Gastroesophageal sphincter (tissue), 4 donors: ENCODE measurements around the gene SIT1. TPM values are rescaled to one million over a fixed set of nuclear protein-coding genes. Genes with fewer than 3 reads are reported as not detected.

Source experiments
- ATAC-seq: fragments of 150-250 bp; one replicate; pipeline ENCODE4 v1.9.1; 2016; ENCODE audit warnings: mild to moderate bottlenecking, moderate library complexity
- H3K27ac ChIP-seq, 4 donors: fragments of 200-600 bp; sonication (generic) in 3 of 4; 1 replicate in 3 of 4; 2 replicates in 1 of 4; pipeline ENCODE4 v1.5.1; 2016 to 2019
- H3K27me3 ChIP-seq: fragments of 200-600 bp; sonication (generic); one replicate; pipeline ENCODE4 v1.5.1; 2019
- H3K36me3 ChIP-seq, 2 donors: fragments of 200-600 bp; sonication (generic); one replicate each; pipeline ENCODE4 v1.5.1; 2019; ENCODE audit warnings: control low read depth in 1 of 2
- H3K4me1 ChIP-seq, 3 donors: fragments of 200-600 bp; sonication (generic); 1 replicate in 2 of 3; 2 replicates in 1 of 3; pipeline ENCODE4 v1.5.1; 2016 to 2019; ENCODE audit warnings: control low read depth in 2 of 3
- H3K4me3 ChIP-seq, 2 donors: fragments of 200-600 bp; sonication (generic); one replicate each; pipeline ENCODE4 v1.5.1; 2019; ENCODE audit warnings: mild to moderate bottlenecking in 1 of 2, moderate library complexity in 1 of 2
- H3K9me3 ChIP-seq, 3 donors: fragments of 200-600 bp; sonication (generic); one replicate each; pipeline ENCODE4 v1.5.1; 2017 to 2019; ENCODE audit warnings: control low read depth in 2 of 3
- EP300 ChIP-seq: sonication (generic); formaldehyde crosslinking; IDR thresholded peaks from one replicate; pipeline ENCODE4 v1.6.1; 2017; ENCODE audit warnings: antibody characterized with exemption, mild to moderate bottlenecking
- POLR2A ChIP-seq, 2 donors: fragments of 450-650 bp; IDR thresholded peaks; one replicate each; pipeline ENCODE4 v1.6.1; 2017; ENCODE audit warnings: antibody characterized with exemption in 2 of 2, mild to moderate bottlenecking in 2 of 2, moderate library complexity in 1 of 2
- POLR2AphosphoS5 ChIP-seq: sonication (generic); formaldehyde crosslinking; IDR thresholded peaks from one replicate; pipeline ENCODE4 v1.6.1; 2017; ENCODE audit warnings: antibody characterized with exemption
- WGBS, 2 donors: methylation state at CpG; one replicate each; pipeline ENCODE4 v1.1.5; 2018; ENCODE audit warnings: low coverage in 1 of 2; 5-methylcytosine and 5-hydroxymethylcytosine counted together
- total RNA-seq, 4 donors: library from RNA; depleted of rRNA; stranded (reverse); fragments of >200 nt; gene quantifications; one replicate each; pipeline ENCODE4 v1.1.0, GENCODE V29; 2016
- TF ChIP-seq, protein P1 (sequence below), 4 experiments: fragments of 200-600 bp in 2 of 4; fragments of 450-650 bp in 2 of 4; sonication (generic) in 1 of 4; IDR thresholded peaks; one replicate each; pipeline ENCODE4 v1.5.1; 2017 to 2019; ENCODE audit warnings: antibody characterized with exemption in 4 of 4, mild to moderate bottlenecking in 2 of 4, moderate library complexity in 2 of 4

The SIT1 gene
- total RNA-seq, 4 donors from 2014 or later: 1.2 to 1.6 (median 1.6) TPM; not detected in 1

DNA sequence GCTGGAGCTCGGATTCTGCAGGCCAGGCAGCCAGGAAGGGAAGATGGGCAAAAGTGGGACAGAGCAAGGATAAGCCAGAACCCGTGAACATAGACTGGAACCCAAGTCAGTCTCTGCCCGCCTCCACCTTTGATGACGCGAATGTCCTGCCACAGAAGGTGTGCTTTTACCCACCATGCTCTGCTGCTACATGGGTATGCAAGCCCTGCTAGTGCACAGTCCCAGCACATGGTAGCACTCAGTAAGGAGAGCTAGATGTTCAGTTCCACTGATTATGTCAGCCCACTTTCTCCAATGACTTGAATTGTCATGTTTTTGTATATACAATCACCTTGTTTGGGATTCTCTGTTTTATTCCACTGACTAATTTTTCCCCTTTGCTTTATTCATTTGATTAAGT is 21.1 kb downstream of the SIT1 start:
- H3K27me3 ChIP-seq: no peaks in the 10 kb centered on the region
- WGBS, 2 donors: 80 to 83% methylated on average over 1 of the region's 5 CpGs
- no peaks in the 10 kb centered on the region for H3K4me1 ChIP-seq
- H3K9me3 ChIP-seq: no peaks in the 10 kb centered on the region
- no peak for ATAC-seq
- TF ChIP-seq POLR2A (IDR thresholded peaks at IDR 0.05) (no peak), POLR2AphosphoS5 (no peak), EP300 (no peak)
- TF ChIP-seq, protein P1, sequence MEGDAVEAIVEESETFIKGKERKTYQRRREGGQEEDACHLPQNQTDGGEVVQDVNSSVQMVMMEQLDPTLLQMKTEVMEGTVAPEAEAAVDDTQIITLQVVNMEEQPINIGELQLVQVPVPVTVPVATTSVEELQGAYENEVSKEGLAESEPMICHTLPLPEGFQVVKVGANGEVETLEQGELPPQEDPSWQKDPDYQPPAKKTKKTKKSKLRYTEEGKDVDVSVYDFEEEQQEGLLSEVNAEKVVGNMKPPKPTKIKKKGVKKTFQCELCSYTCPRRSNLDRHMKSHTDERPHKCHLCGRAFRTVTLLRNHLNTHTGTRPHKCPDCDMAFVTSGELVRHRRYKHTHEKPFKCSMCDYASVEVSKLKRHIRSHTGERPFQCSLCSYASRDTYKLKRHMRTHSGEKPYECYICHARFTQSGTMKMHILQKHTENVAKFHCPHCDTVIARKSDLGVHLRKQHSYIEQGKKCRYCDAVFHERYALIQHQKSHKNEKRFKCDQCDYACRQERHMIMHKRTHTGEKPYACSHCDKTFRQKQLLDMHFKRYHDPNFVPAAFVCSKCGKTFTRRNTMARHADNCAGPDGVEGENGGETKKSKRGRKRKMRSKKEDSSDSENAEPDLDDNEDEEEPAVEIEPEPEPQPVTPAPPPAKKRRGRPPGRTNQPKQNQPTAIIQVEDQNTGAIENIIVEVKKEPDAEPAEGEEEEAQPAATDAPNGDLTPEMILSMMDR (IDR thresholded peaks at IDR 0.05): no peak
- H3K36me3 ChIP-seq: no peaks in the 10 kb centered on the region
- no peak overlapping the region for H3K4me3 ChIP-seq
- H3K27ac ChIP-seq: no peak overlapping the region

- whole genome bisulfite sequencing, 2 donors: 88 to 95% methylated on average over 3 to 4 of the region's 6 CpGs
- H3K36me3 ChIP-seq: no peaks in the 10 kb centered on the region
- TF ChIP-seq POLR2A (IDR thresholded peaks at IDR 0.05) (no peak), POLR2AphosphoS5 (no peak), EP300 (no peak)
- TF ChIP-seq, protein P1 (IDR thresholded peaks at IDR 0.05): no peak
- H3K27me3 ChIP-seq: no peaks in the 10 kb centered on the region
- ATAC-seq: no peak
- no peaks in the 10 kb centered on the region for H3K9me3 ChIP-seq
- no peaks in the 10 kb centered on the region for H3K4me1 ChIP-seq
- H3K27ac ChIP-seq: no peak overlapping the region
- no peak overlapping the region for H3K4me3 ChIP-seq
Observed at GRCh38 chr9:35628389-35628991, 22.2 kb downstream of the SIT1 start.

- no peak for TF ChIP-seq POLR2AphosphoS5
- TF ChIP-seq POLR2A (IDR thresholded peaks at IDR 0.05): no peak
- TF ChIP-seq, protein P1 (IDR thresholded peaks at IDR 0.05): no peak
- no peak for TF ChIP-seq EP300
- WGBS, 2 donors: 80 to 83% methylated on average over 1 to 2 of the region's 2 CpGs
- Histone ChIP-seq H3K9me3 (no peaks in the 10 kb centered on the region), H3K36me3 (no peaks in the 10 kb centered on the region), H3K27ac (no peak overlapping the region), H3K27me3 (no peaks in the 10 kb centered on the region), H3K4me1 (no peaks in the 10 kb centered on the region), H3K4me3 (no peak overlapping the region)
- no peak for ATAC-seq
Observed at GRCh38 chr9:35627575-35627974, 23.2 kb downstream of the SIT1 start.

DNA sequence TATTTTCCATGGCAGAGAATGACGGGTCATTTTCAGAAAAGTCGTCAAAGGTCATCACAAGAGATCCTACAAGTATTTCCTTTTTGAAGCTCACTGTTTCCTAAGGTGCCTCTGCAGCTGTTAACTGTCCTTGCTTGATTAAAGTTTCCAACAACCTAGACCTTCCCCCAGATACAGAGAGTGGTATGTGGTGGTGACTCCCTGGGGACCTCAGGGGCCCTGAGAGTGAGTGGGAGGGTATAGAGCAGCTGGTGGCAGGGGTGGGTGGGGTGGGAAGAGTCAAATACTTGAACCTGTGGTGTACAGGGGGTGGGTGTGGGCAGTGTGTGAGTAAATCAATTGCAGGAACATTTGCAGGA is 31.0 kb downstream of the SIT1 start:
- H3K36me3 ChIP-seq: no peaks in the 10 kb centered on the region
- no peak overlapping the region for H3K27ac ChIP-seq

More for the DNA sequence above, 31.0 kb downstream of the SIT1 start:
- whole genome bisulfite sequencing, 2 donors: 65 to 70% methylated on average over 2 of the region's 2 CpGs
- H3K4me1 ChIP-seq: peaks cover 0 to 14% (median 0%) of the 10 kb centered on the region in 3 donors
- H3K27me3 ChIP-seq: peaks cover 14% of the 10 kb centered on the region
- no peak overlapping the region for H3K4me3 ChIP-seq
- TF ChIP-seq POLR2A (IDR thresholded peaks at IDR 0.05) (no peak), POLR2AphosphoS5 (no peak), EP300 (no peak)
- TF ChIP-seq, protein P1 (IDR thresholded peaks at IDR 0.05): no peak
- no peaks in the 10 kb centered on the region for H3K9me3 ChIP-seq
- ATAC-seq: no peak
